HUES64 (cell line): ENCODE data around the gene RARA. TPM values are rescaled to one million over a fixed set of nuclear protein-coding genes. Genes with fewer than 3 reads are reported as not detected.
A peak's percentile ranks its signal among the peaks of the same experiment; 100 is the strongest.

Experiments
- H3K27ac ChIP-seq: 2 replicates; pipeline ENCODE4 v1.7.0; 2013; ENCODE audit warnings: low read depth, low read length, inconsistent platforms
- H3K27me3 ChIP-seq: 2 replicates; pipeline ENCODE4 v1.6.1; 2013; ENCODE audit warnings: mild to moderate bottlenecking, low read length; ENCODE audit not compliant: insufficient read depth
- H3K36me3 ChIP-seq: 2 replicates; pipeline ENCODE4 v1.6.1; 2013; ENCODE audit warnings: mild to moderate bottlenecking, low read length; ENCODE audit not compliant: insufficient read depth
- H3K4me1 ChIP-seq: 2 replicates; pipeline ENCODE4 v1.6.1; 2013; ENCODE audit warnings: mild to moderate bottlenecking, low read length, moderate library complexity; ENCODE audit not compliant: insufficient read depth
- H3K4me3 ChIP-seq: 2 replicates; pipeline ENCODE4 v1.5.1; 2013; ENCODE audit warnings: mild to moderate bottlenecking, low read length, moderate library complexity
- H3K9ac ChIP-seq: 2 replicates; pipeline ENCODE4 v1.6.1; 2013; ENCODE audit warnings: mild to moderate bottlenecking, low read depth, low read length
- H3K9me3 ChIP-seq: 2 replicates; pipeline ENCODE4 v1.6.1; 2013; ENCODE audit warnings: low read depth, low read length; ENCODE audit not compliant: insufficient read depth
- WGBS: fragments of 150-250, 120-280 bp; methylation state at CpG from one replicate; pipeline ENCODE4 v1.1.7; 2013; ENCODE audit warnings: missing lambda C conversion rate; 5-methylcytosine and 5-hydroxymethylcytosine counted together
- polyA plus RNA-seq, 2 experiments: library from polyadenylated mRNA; stranded (reverse); fragments of 50-300 nt; gene quantifications; one replicate each; pipeline ENCODE4 v1.2.3, GENCODE V29; 2013

The RARA gene
- polyA plus RNA-seq (2013, experiment 1 of 2) = 15.4 TPM
- 20.9 TPM for polyA plus RNA-seq (2013, experiment 2 of 2)

- Histone ChIP-seq H3K4me1 (peaks cover 39% of the 10 kb centered on the region), H3K9me3 (no peaks in the 10 kb centered on the region), H3K4me3 (peak within 1 kb of the TSS; percentile 72), H3K36me3 (0 out of 2 replicates have a peak, but pooled peaks cover 3% of the 10 kb centered on the region), H3K27ac (no peak within 1 kb of the TSS), H3K27me3 (no peaks in the 10 kb centered on the region), H3K9ac (peak within 1 kb of the TSS; percentile 31; the same call in 1 of the 2 replicates)
- 5% methylated on average over 13 of the region's 20 CpGs for WGBS
These were observed at the start of gene RARA for GRCh38 chr17:40309031-40309948. TSS of gene RARA (plus strand) at chr17:40309180. CDS start at chr17:40331219, 22,039 bp downstream.

GRCh38 chr17:40259505-40259904 is 49.5 kb upstream of the RARA start:
- Histone ChIP-seq H3K4me1 (no peaks in the 10 kb centered on the region), H3K27ac (no peak overlapping the region), H3K9ac (no peak overlapping the region), H3K36me3 (peaks cover 54% of the 10 kb centered on the region), H3K4me3 (no peak overlapping the region), H3K27me3 (no peaks in the 10 kb centered on the region), H3K9me3 (no peaks in the 10 kb centered on the region)
- 92% methylated on average over 2 of the region's 2 CpGs for WGBS

GRCh38 chr17:40260528-40260927 is 48.5 kb upstream of the RARA start:
- Histone ChIP-seq H3K36me3 (peaks cover 64% of the 10 kb centered on the region), H3K9me3 (no peaks in the 10 kb centered on the region), H3K27ac (no peak overlapping the region), H3K4me1 (no peaks in the 10 kb centered on the region; the same call in 1 of the 2 replicates), H3K9ac (no peak overlapping the region), H3K27me3 (no peaks in the 10 kb centered on the region), H3K4me3 (no peak overlapping the region)
- WGBS = 93% methylated on average over 7 of the region's 7 CpGs

- Histone ChIP-seq H3K9ac (no peak overlapping the region), H3K9me3 (no peaks in the 10 kb centered on the region), H3K27me3 (no peaks in the 10 kb centered on the region), H3K4me3 (no peak overlapping the region), H3K4me1 (no peaks in the 10 kb centered on the region; the same call in 1 of the 2 replicates), H3K27ac (no peak overlapping the region), H3K36me3 (peaks cover 71% of the 10 kb centered on the region)
- WGBS = 72% methylated on average over 21 of the region's 21 CpGs
These were observed 44.4 kb upstream of the RARA start for GRCh38 chr17:40264458-40265185.

- H3K9me3 ChIP-seq = no peaks in the 10 kb centered on the region
- 92% methylated on average over 5 of the region's 5 CpGs for WGBS
These were observed 43.6 kb upstream of the RARA start for GRCh38 chr17:40265337-40265736.

GRCh38 chr17:40266882-40267281 is 42.1 kb upstream of the RARA start:
- H3K4me3 ChIP-seq = no peak overlapping the region
- 93% methylated on average over 6 of the region's 6 CpGs for WGBS
- H3K27me3 ChIP-seq = no peaks in the 10 kb centered on the region
- no peaks in the 10 kb centered on the region for H3K9me3 ChIP-seq
- H3K4me1 ChIP-seq = no peaks in the 10 kb centered on the region; the same call in 1 of the 2 replicates
- no peak overlapping the region for H3K9ac ChIP-seq
- peaks cover 68% of the 10 kb centered on the region for H3K36me3 ChIP-seq
- no peak overlapping the region for H3K27ac ChIP-seq

More at GRCh38 chr17:40265337-40265736, 43.6 kb upstream of the RARA start:
- H3K27ac ChIP-seq = no peak overlapping the region
- H3K36me3 ChIP-seq = peaks cover 66% of the 10 kb centered on the region
- H3K4me1 ChIP-seq = no peaks in the 10 kb centered on the region; the same call in 1 of the 2 replicates
- H3K9ac ChIP-seq = no peak overlapping the region
- H3K4me3 ChIP-seq = no peak overlapping the region
- no peaks in the 10 kb centered on the region for H3K27me3 ChIP-seq

GRCh38 chr17:40268141-40268712 is 40.8 kb upstream of the RARA start:
- H3K9ac ChIP-seq = no peak overlapping the region
- H3K27me3 ChIP-seq = no peaks in the 10 kb centered on the region
- H3K9me3 ChIP-seq = no peaks in the 10 kb centered on the region
- H3K4me1 ChIP-seq = no peaks in the 10 kb centered on the region; the same call in 1 of the 2 replicates
- H3K4me3 ChIP-seq = no peak overlapping the region
- peaks cover 64% of the 10 kb centered on the region for H3K36me3 ChIP-seq
- no peak overlapping the region for H3K27ac ChIP-seq
- 93% methylated on average over 2 of the region's 2 CpGs for WGBS

- peaks cover 15% of the 10 kb centered on the region for H3K4me1 ChIP-seq
- no peak overlapping the region for H3K4me3 ChIP-seq
- no peaks in the 10 kb centered on the region for H3K9me3 ChIP-seq
- no peak overlapping the region for H3K9ac ChIP-seq
- no peak overlapping the region for H3K27ac ChIP-seq
- H3K27me3 ChIP-seq = no peaks in the 10 kb centered on the region
- peaks cover 69% of the 10 kb centered on the region for H3K36me3 ChIP-seq
- whole genome bisulfite sequencing = 83% methylated on average over 1 of the region's 1 CpG
These were observed 30.6 kb upstream of the RARA start for GRCh38 chr17:40278414-40278813.

GRCh38 chr17:40279402-40279801 is 29.6 kb upstream of the RARA start:
- WGBS = 95% methylated on average over 4 of the region's 4 CpGs
- H3K27ac ChIP-seq = no peak overlapping the region
- no peak overlapping the region for H3K4me3 ChIP-seq
- H3K9me3 ChIP-seq = no peaks in the 10 kb centered on the region
- H3K9ac ChIP-seq = no peak overlapping the region
- no peaks in the 10 kb centered on the region for H3K27me3 ChIP-seq
- H3K36me3 ChIP-seq = peaks cover 60% of the 10 kb centered on the region
- peaks cover 15% of the 10 kb centered on the region for H3K4me1 ChIP-seq

- H3K4me3 ChIP-seq = no peak overlapping the region
- peaks cover 15% of the 10 kb centered on the region for H3K4me1 ChIP-seq
- WGBS = 57% methylated on average over 1 of the region's 2 CpGs
- H3K9me3 ChIP-seq = no peaks in the 10 kb centered on the region
- peaks cover 42% of the 10 kb centered on the region for H3K36me3 ChIP-seq
- peak overlapping the region; percentile 72 for H3K27ac ChIP-seq
- no peaks in the 10 kb centered on the region for H3K27me3 ChIP-seq
- peak overlapping the region; percentile 32; the same call in 1 of the 2 replicates for H3K9ac ChIP-seq
These were observed 27.3 kb upstream of the RARA start for GRCh38 chr17:40281663-40282062.
